UCSD-AML1 (cell line): ENCODE data around the gene FUT3.
"Not testable (repeated sequence)": the region's sequence is repeated elsewhere in the genome, so short reads cannot be mapped to it uniquely, and the experiment has no call there.

ENCODE experiments used
- DNase-seq: peaks from one replicate; lab custom pipeline; 2025; ENCODE audit not compliant: unreplicated experiment; lab: John Stamatoyannopoulos, UW

Gene FUT3

GRCh38 chr19:5882421-5882968 is 31.2 kb upstream of the FUT3 start:
- DNase-seq = no peak

- DNase-seq = no peak
Measured at GRCh38 chr19:5881543-5882299, 30.5 kb upstream of the FUT3 start.

GRCh38 chr19:5880604-5881078 is 29.4 kb upstream of the FUT3 start:
- no peak for DNase-seq

- no peak for DNase-seq
Measured at GRCh38 chr19:5880196-5880595, 28.9 kb upstream of the FUT3 start.

- no peak for DNase-seq
Measured at GRCh38 chr19:5877882-5878281, 26.6 kb upstream of the FUT3 start.

- no peak for DNase-seq
Measured at GRCh38 chr19:5877427-5877826, 26.2 kb upstream of the FUT3 start.

- DNase-seq = not testable (repeated sequence)
Measured at GRCh38 chr19:5874496-5874895, 23.2 kb upstream of the FUT3 start.

GRCh38 chr19:5873617-5874199 is 22.5 kb upstream of the FUT3 start:
- DNase-seq = no peak

GRCh38 chr19:5870986-5871394 is 19.7 kb upstream of the FUT3 start:
- no peak for DNase-seq

GRCh38 chr19:5867201-5868136 is 16.2 kb upstream of the FUT3 start:
- DNase-seq = no peak

- no peak for DNase-seq
Measured at GRCh38 chr19:5865772-5866171, 14.5 kb upstream of the FUT3 start.

GRCh38 chr19:5864725-5865486 is 13.7 kb upstream of the FUT3 start:
- DNase-seq = no peak

- DNase-seq = no peak
Measured at GRCh38 chr19:5864013-5864720, 12.9 kb upstream of the FUT3 start.

GRCh38 chr19:5863030-5863665 is 11.9 kb upstream of the FUT3 start:
- DNase-seq = no peak

- no peak for DNase-seq
Measured at GRCh38 chr19:5857203-5858081, 6.2 kb upstream of the FUT3 start.

GRCh38 chr19:5855151-5855550 is 3.9 kb upstream of the FUT3 start:
- DNase-seq = not testable (repeated sequence)

GRCh38 chr19:5854121-5854520 is 2.9 kb upstream of the FUT3 start:
- not testable (repeated sequence) for DNase-seq

- no peak for DNase-seq
Measured at GRCh38 chr19:5850743-5851293, 431 bp downstream of the FUT3 start.
